Subcutaneous adipose tissue (tissue), 4 donors: ENCODE data around the gene AVP. TPM values are rescaled to one million over a fixed set of nuclear protein-coding genes. Genes with fewer than 3 reads are reported as not detected.

ENCODE experiments used
- total RNA-seq, 4 donors: library from RNA; depleted of rRNA; stranded (reverse); fragments of >200 nt; gene quantifications; one replicate each; pipeline ENCODE4 v1.1.0, GENCODE V29; 2016
- TF ChIP-seq, protein P1 (sequence below): fragments of 450-650 bp; IDR thresholded peaks from one replicate; pipeline ENCODE4 v1.5.1; 2016; ENCODE audit warnings: low read depth, mild to moderate bottlenecking, control low read depth, antibody characterized with exemption, moderate library complexity

AVP gene
- total RNA-seq, 4 donors from 2014 or later = 4.3 to 4.6 TPM; not detected in 2

DNA sequence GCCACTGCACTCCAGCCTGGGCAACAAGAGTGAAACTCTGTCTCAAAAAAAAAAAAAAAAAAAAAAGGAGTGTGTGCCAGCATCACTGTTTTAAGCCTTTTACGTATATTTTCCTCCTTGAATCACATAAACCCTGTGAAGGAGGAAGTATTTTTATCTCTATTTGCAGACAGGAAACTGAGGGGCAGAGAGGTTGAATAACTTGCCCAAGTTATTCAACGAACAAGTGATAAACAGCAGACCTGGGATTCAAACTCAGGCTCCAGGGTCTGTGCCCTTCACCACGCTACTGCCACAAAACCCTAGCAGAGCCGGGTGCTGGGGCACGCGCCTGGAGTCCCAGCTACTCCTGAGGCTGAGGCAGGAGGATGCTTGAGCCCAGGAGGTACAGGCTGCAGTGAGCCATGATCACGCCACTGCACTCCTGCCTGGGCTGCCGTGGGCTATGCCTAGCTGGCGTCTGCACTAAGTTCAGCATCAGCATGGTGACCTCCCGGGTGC, 9.4 kb upstream of the AVP start:
- TF ChIP-seq, protein P1, sequence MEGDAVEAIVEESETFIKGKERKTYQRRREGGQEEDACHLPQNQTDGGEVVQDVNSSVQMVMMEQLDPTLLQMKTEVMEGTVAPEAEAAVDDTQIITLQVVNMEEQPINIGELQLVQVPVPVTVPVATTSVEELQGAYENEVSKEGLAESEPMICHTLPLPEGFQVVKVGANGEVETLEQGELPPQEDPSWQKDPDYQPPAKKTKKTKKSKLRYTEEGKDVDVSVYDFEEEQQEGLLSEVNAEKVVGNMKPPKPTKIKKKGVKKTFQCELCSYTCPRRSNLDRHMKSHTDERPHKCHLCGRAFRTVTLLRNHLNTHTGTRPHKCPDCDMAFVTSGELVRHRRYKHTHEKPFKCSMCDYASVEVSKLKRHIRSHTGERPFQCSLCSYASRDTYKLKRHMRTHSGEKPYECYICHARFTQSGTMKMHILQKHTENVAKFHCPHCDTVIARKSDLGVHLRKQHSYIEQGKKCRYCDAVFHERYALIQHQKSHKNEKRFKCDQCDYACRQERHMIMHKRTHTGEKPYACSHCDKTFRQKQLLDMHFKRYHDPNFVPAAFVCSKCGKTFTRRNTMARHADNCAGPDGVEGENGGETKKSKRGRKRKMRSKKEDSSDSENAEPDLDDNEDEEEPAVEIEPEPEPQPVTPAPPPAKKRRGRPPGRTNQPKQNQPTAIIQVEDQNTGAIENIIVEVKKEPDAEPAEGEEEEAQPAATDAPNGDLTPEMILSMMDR = no peak

DNA sequence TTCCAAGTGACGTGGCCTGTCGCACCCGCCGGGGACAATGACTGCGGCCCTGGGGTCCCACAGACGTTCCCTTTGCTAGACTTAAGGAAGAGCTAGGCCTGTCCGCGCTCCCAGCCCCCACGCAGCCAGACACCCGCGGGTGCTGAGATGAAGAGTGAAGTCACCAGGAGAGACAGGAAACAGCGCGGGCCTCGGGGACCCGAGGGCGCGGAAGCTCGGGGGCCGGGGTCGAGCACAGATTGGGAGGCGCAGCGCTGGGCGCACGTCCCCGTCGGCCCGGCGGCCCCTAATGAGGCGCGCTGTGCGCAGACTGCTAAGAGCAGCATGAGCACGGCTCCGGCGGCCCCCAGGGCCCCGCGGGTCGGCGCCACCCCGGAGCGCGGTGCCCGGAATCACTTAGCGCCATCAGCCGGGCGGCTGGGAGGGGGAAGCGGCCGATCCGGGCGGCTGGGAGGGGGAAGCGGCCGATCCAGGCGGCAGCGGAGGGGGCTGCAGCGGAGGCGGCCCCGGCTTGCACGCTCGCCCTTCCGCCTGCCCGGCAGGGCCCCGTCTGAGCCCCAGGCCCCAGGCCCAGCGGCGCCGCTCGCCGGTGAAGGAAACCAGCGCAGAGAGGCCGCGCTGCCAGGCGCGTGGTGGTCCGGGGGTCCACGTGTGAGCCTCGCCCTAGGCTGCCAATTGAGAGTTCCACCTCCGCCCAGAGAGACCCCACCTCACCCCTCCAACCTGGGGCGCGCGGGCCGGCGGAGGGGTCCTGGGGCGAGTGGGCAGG, 8.3 kb upstream of the AVP start:
- TF ChIP-seq, protein P1 = no peak

DNA sequence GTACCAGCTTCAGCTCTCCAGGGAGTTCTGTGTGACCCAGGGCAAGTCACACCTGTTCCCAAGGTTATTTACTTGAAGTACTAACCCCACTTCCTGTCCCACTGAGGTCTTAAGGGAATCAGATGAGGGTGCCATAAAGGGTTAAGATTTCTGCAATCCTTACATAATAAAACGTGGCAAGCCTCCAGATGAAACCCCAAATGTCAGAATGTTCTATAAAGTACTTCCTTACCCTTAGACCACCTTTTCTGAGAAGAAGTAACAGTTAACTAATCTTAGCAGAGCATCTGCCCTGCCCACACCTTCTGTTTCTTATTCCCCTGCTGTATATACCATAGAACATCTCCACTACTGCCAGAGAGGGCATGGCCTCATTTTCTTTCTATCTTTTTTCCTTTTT, 6.0 kb upstream of the AVP start:
- TF ChIP-seq, protein P1 = no peak

DNA sequence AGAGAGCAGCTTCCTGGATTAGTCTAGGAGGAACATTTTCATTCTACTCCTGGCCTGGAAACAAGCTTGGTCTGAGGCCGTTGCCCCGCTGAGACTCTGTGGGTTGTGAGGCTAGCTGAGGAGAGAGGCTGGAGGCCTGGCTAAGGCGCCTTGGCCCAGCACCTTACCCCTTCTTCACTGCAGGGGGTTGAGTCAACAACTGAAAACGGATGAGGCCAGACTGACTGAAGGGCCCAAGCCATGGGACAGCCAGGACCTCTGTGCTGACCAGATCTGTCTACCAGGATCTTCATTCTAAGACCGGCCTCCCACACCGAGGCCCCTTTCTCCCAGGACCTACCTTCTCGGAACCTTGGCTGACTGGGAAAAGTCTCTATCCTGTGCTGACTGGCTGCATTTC, 3.5 kb upstream of the AVP start:
- TF ChIP-seq, protein P1 = no peak

DNA sequence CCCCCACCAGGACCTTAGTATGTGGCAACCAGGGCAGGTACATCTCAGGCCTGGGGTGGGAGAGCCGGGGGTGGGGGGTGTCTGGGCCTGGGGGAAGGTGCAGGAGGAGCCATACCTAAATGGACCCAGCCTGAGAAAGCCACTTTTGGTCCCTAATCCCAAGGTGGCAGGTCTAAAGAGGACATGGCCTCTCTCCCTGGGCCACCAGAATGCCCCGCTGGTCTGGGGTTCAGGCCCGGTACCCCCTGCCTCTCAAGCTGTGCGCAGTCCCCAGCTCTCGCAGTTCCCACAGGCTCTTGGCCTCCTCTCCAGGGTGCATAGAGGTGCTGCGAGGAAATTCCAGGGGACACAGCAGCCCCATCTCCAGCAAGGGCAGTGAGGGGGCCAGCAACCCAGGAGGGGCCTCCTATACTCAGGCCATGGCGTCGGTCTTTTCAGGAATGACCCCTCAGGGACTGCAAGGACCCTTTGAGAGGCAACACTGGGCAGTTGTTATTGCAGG, 1.1 kb upstream of the AVP start:
- TF ChIP-seq, protein P1 = no peak

DNA sequence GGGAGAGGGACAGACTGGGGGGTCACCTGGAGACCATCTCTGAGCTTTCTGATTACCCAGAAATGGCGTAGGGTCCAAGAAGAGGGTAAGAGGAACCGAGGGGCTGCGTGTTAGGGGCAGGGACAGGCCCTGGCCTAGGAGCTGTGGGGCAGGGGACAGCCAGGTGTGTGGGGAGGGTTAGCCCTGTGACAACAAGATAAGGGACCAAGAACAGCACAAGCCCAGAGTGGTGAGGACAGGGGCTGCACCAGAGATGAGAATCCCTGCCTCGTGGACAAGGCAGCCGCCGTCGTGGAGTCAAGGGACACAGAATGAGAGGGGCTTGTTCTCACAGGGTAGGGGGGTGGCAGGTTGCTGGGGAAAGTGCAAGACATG, 449 bp upstream of the AVP start:
- TF ChIP-seq, protein P1 = no peak
